CD4-positive, alpha-beta T cell (primary cell): ENCODE measurements around the gene LEFTY2. TPM values are rescaled to one million over a fixed set of nuclear protein-coding genes. Genes with fewer than 3 reads are reported as not detected.
"Not testable (repeated sequence)": the region's sequence is repeated elsewhere in the genome, so short reads cannot be mapped to it uniquely, and the experiment has no call there.

Source experiments
- ATAC-seq: fragments of 200-7000 bp; cut with Tn5 transposase; one replicate; pipeline ENCODE4 v1.10.0; 2022; ENCODE audit warnings: mild to moderate bottlenecking; ENCODE audit not compliant: poor library complexity
- CTCF ChIA-PET: fragments of 350-600 bp; sonication (Branson Sonifier 250); formaldehyde crosslinking; loops from one replicate; lab custom pipeline; 2021; ENCODE audit warnings: antibody characterized with exemption, inconsistent platforms; lab: Charles Lee
- POLR2A ChIA-PET: fragments of 350-600 bp; sonication (Branson Sonifier 250); formaldehyde crosslinking; loops from one replicate; lab custom pipeline; 2021; ENCODE audit warnings: antibody characterized with exemption, inconsistent platforms; lab: Charles Lee
- DNase-seq, 14 experiments: peaks; one replicate each; pipeline ENCODE4 v3.0.0-alpha.2; 2013 to 2020; ENCODE audit warnings: mixed read lengths in 2 of 14
- H3K27ac ChIP-seq, 2 donors: one replicate each; pipeline versions ENCODE4 v1.5.1 to v1.7.0; 2013; ENCODE audit warnings: low read length in 2 of 2, low read depth in 1 of 2, mild to moderate bottlenecking in 1 of 2
- H3K27me3 ChIP-seq, 2 experiments: 1 replicate in 1 of 2; 2 replicates in 1 of 2; pipeline versions ENCODE4 v1.6.1 to v1.7.0; 2013; ENCODE audit warnings: low read length in 2 of 2, control low read depth in 1 of 2, mild to moderate bottlenecking in 1 of 2, moderate library complexity in 1 of 2; ENCODE audit not compliant: insufficient read depth in 2 of 2, control insufficient read depth in 1 of 2
- H3K36me3 ChIP-seq: one replicate; pipeline ENCODE4 v1.6.1; 2013; ENCODE audit warnings: low read length, control low read depth; ENCODE audit not compliant: insufficient read depth
- H3K4me1 ChIP-seq: one replicate; pipeline ENCODE4 v1.6.1; 2013; ENCODE audit warnings: low read length, control low read depth; ENCODE audit not compliant: insufficient read depth
- H3K4me3 ChIP-seq: one replicate; pipeline ENCODE4 v1.5.1; 2013; ENCODE audit warnings: mild to moderate bottlenecking, low read length, moderate library complexity
- H3K9me3 ChIP-seq, 2 experiments: 1 replicate in 1 of 2; 2 replicates in 1 of 2; pipeline versions ENCODE4 v1.6.1 to v1.7.0; 2013; ENCODE audit warnings: low read length in 2 of 2, mild to moderate bottlenecking in 2 of 2, control low read depth in 1 of 2, moderate library complexity in 1 of 2; ENCODE audit not compliant: control insufficient read depth in 1 of 2, insufficient read depth in 1 of 2
- H3K27ac Mint-ChIP-seq: one replicate; pipeline ENCODE4 v1.8.0; 2020; ENCODE audit warnings: mixed read lengths
- H3K27me3 Mint-ChIP-seq: one replicate; pipeline ENCODE4 v1.8.0; 2021; ENCODE audit warnings: mixed read lengths
- H3K36me3 Mint-ChIP-seq: one replicate; pipeline ENCODE4 v1.8.0; 2021; ENCODE audit warnings: low read depth, mixed read lengths
- H3K4me1 Mint-ChIP-seq: one replicate; pipeline ENCODE4 v1.8.0; 2021; ENCODE audit warnings: low read depth, mixed read lengths
- H3K4me3 Mint-ChIP-seq: one replicate; pipeline ENCODE4 v1.8.0; 2020; ENCODE audit warnings: mild to moderate bottlenecking, mixed read lengths
- H3K9me3 Mint-ChIP-seq: one replicate; pipeline ENCODE4 v1.8.0; 2020; ENCODE audit warnings: mixed read lengths
- intact Hi-C, 2 experiments: fragments of 100-400 bp; cut with DNase I in 1 of 2; cut with micrococcal nuclease in 1 of 2; formaldehyde crosslinking; loops; one replicate each; pipeline versions ENCODE4 v1.15.1 to v1.9.0; 2023 to 2025; cut with DNase I, micrococcal nuclease
- total RNA-seq, 174 experiments: library from RNA in 2 of 174; stranded (reverse) in 2 of 174; gene quantifications; one replicate each; pipeline ENCODE4 v1.2.3 and lab custom pipeline; 2021 to 2026
- TF ChIP-seq, protein P1 (sequence below): fragments of 200-600 bp; IDR thresholded peaks from one replicate; pipeline ENCODE4 v1.8.0; 2022; ENCODE audit warnings: antibody characterized with exemption, mild to moderate bottlenecking

LEFTY2 gene
- total RNA-seq, 2 experiments from 2014 or later = not detected

DNA sequence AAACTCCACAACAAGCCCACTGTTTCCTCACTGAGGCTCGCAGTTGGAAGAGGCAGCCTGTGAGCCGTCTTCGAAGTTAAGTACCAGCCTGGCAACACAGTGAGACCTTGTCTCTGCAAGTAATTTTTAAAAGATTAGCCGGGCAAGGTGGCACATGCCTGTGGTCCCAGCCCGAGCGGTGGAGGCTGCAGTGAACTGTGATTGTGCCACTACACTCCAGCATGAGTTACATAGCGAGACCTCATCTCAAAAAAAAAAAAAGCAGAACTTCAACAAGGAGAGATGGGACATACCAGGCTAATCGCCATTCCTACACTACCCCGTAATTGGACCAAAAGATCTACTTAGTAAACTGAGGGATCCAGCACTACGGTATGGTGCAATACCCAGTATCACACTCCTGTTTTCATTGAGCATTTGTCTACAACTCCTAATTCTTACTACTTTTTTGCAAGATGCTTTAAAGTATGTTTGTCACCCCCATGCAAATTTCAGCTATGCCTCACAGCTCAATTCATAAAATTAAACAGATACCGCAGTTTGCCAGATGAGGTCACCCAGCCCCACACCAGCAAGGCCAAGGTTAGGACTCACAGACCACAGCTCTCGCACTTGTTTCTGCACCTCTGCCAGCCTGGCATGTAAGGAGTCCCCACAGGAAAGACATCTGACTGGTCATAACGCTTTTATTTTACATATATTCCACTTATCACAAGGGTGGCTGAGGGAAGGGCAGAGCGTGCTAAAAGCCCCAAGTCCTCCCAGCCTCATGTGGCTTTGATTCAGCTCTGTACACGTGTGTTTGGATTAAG, 37.1 kb upstream of the LEFTY2 start:
- DNase-seq (peak in 1 of 14 experiments; percentile 7), ATAC-seq (no peak)

GRCh38 chr1:225975146-225975545, 34.1 kb upstream of the LEFTY2 start:
- DNase-seq, H3K27ac Mint-ChIP-seq, H3K27me3 Mint-ChIP-seq, H3K4me1 ChIP-seq, H3K9me3 Mint-ChIP-seq, H3K4me3 Mint-ChIP-seq, H3K9me3 ChIP-seq, H3K27ac ChIP-seq, H3K4me3 ChIP-seq, H3K4me1 Mint-ChIP-seq, ATAC-seq, H3K27me3 ChIP-seq: not testable (repeated sequence)
- peaks cover 20% of the 10 kb centered on the region for H3K36me3 ChIP-seq
- H3K36me3 Mint-ChIP-seq = peaks cover 34% of the 10 kb centered on the region
- ChIA-PET POLR2A (interaction anchor here (1.3 to 1.5 kb wide), 4 partner anchors 24 to 502 kb away, joined by 3 to 5 read pairs (median 4); partner anchors contain the start of genes SDE2, SRP9 and TMEM63A), CTCF (interaction anchor here (1.1 to 3.2 kb wide), 4 partner anchors 9 to 500 kb away, joined by 3 to 15 read pairs (median 4); partner anchors contain the start of gene SRP9)
- intact Hi-C loops = loop anchor here (5.0 to 10.0 kb wide), 6 partner anchors 60 to 1460 kb away; partner anchors contain the start of genes TMEM63A (in 2 of the 2) and SRP9 (in 1 of the 2)

More for the DNA sequence above, 37.1 kb upstream of the LEFTY2 start:
- Mint-ChIP-seq H3K27ac (no peak overlapping the region), H3K4me1 (peaks cover 6% of the 10 kb centered on the region), H3K27me3 (no peaks in the 10 kb centered on the region), H3K9me3 (peaks cover 2% of the 10 kb centered on the region), H3K36me3 (peaks cover 61% of the 10 kb centered on the region), H3K4me3 (no peak overlapping the region)
- TF ChIP-seq, protein P1, sequence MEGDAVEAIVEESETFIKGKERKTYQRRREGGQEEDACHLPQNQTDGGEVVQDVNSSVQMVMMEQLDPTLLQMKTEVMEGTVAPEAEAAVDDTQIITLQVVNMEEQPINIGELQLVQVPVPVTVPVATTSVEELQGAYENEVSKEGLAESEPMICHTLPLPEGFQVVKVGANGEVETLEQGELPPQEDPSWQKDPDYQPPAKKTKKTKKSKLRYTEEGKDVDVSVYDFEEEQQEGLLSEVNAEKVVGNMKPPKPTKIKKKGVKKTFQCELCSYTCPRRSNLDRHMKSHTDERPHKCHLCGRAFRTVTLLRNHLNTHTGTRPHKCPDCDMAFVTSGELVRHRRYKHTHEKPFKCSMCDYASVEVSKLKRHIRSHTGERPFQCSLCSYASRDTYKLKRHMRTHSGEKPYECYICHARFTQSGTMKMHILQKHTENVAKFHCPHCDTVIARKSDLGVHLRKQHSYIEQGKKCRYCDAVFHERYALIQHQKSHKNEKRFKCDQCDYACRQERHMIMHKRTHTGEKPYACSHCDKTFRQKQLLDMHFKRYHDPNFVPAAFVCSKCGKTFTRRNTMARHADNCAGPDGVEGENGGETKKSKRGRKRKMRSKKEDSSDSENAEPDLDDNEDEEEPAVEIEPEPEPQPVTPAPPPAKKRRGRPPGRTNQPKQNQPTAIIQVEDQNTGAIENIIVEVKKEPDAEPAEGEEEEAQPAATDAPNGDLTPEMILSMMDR = no peak
- H3K4me1 ChIP-seq = peaks cover 5% of the 10 kb centered on the region
- ChIA-PET POLR2A (no interaction called here), CTCF (interaction anchor here (1.7 to 1.9 kb wide), 2 partner anchors 9 to 504 kb away, joined by 4 to 6 read pairs; no protein-coding TSS in a partner anchor)
- H3K27me3 ChIP-seq = no peaks in the 10 kb centered on the region
- intact Hi-C loops = loop anchor here (2.0 to 10.0 kb wide), 7 partner anchors 63 to 1463 kb away; partner anchors contain the start of genes TMEM63A (in 2 of the 2) and SRP9 (in 1 of the 2)
- H3K36me3 ChIP-seq = peaks cover 47% of the 10 kb centered on the region
- H3K9me3 ChIP-seq = no peaks in the 10 kb centered on the region
- H3K27ac ChIP-seq = no peak overlapping the region
- H3K4me3 ChIP-seq = no peak overlapping the region

GRCh38 chr1:225974454-225974853, 33.4 kb upstream of the LEFTY2 start:
- H3K4me3 ChIP-seq = no peak overlapping the region
- CTCF ChIA-PET = interaction anchor here (1.7 to 3.2 kb wide), 3 partner anchors 9 to 500 kb away, joined by 3 to 15 read pairs (median 5); partner anchors contain the start of gene SRP9
- POLR2A ChIA-PET = interaction anchor here (0.7 to 1.5 kb wide), 5 partner anchors 25 to 501 kb away, joined by 3 to 5 read pairs (median 4); partner anchors contain the start of genes SDE2, SRP9 and TMEM63A
- H3K4me1 ChIP-seq = peaks cover 5% of the 10 kb centered on the region
- ATAC-seq = no peak
- Mint-ChIP-seq H3K36me3 (peaks cover 28% of the 10 kb centered on the region), H3K9me3 (no peaks in the 10 kb centered on the region), H3K4me1 (peaks cover 6% of the 10 kb centered on the region), H3K27me3 (no peaks in the 10 kb centered on the region), H3K27ac (no peak overlapping the region), H3K4me3 (no peak overlapping the region)
- DNase-seq = no peak
- no peaks in the 10 kb centered on the region for H3K9me3 ChIP-seq
- intact Hi-C loops = loop anchor here (10.0 kb wide), 2 partner anchors 60 to 1460 kb away; no protein-coding TSS in a partner anchor
- H3K27ac ChIP-seq = no peak overlapping the region
- TF ChIP-seq, protein P1 = no peak
- H3K27me3 ChIP-seq = no peaks in the 10 kb centered on the region
- peaks cover 13% of the 10 kb centered on the region for H3K36me3 ChIP-seq
